Measurements from ENCODE around the gene PARVA.

DNA sequence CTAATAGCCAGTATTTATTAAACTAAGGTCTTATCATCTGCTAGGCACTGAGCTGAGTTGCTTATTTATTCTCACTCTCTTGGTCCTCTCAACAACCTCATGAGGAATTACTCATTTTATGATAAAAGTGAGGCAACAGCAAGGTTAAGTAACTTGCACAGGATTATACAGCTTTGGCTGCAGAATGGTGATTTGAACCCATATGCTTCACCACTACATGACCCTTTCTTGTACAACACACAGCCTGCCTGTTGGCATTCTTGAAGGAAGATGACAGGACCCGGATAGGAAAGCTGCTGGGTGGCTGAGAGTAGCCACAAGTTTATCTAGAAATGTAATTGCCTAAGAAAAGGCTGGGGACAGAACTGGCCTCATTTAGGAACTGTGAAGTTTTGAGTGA is 5.3 kb upstream of the PARVA start:
- TF ChIP-seq POLR2AphosphoS5 (IDR thresholded peaks at IDR 0.05; ENCODE audit: low read depth, low read length) = no peak
- TF ChIP-seq, protein P1, sequence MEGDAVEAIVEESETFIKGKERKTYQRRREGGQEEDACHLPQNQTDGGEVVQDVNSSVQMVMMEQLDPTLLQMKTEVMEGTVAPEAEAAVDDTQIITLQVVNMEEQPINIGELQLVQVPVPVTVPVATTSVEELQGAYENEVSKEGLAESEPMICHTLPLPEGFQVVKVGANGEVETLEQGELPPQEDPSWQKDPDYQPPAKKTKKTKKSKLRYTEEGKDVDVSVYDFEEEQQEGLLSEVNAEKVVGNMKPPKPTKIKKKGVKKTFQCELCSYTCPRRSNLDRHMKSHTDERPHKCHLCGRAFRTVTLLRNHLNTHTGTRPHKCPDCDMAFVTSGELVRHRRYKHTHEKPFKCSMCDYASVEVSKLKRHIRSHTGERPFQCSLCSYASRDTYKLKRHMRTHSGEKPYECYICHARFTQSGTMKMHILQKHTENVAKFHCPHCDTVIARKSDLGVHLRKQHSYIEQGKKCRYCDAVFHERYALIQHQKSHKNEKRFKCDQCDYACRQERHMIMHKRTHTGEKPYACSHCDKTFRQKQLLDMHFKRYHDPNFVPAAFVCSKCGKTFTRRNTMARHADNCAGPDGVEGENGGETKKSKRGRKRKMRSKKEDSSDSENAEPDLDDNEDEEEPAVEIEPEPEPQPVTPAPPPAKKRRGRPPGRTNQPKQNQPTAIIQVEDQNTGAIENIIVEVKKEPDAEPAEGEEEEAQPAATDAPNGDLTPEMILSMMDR (IDR thresholded peaks at IDR 0.05) = no peak

Data from Panc1 (cell line).